Urothelium cell line (cell line): ENCODE data around the gene DLG3.
"Not testable (repeated sequence)": the region's sequence is repeated elsewhere in the genome, so short reads cannot be mapped to it uniquely, and the experiment has no call there.

ENCODE experiments used
- DNase-seq: peaks from one replicate; pipeline ENCODE4 v3.0.0; 2011; ENCODE audit warnings: low spot score, mixed read lengths
- FAIRE-seq: peaks from 2 replicates; lab custom pipeline; 2011; peaks lifted over from hg19 to GRCh38; lab: Jason Lieb, UNC

DLG3 gene

GRCh38 chrX:70509078-70509477 is 64.4 kb downstream of the DLG3 start:
- no peak for DNase-seq
- FAIRE-seq, result no peak

- FAIRE-seq, DNase-seq: not testable (repeated sequence)
These were observed 70.6 kb downstream of the DLG3 start for GRCh38 chrX:70515270-70515669.

- not testable (repeated sequence) for DNase-seq, FAIRE-seq
These were observed 71.1 kb downstream of the DLG3 start for GRCh38 chrX:70515692-70516091.

GRCh38 chrX:70525733-70526132 is 81.1 kb downstream of the DLG3 start:
- DNase-seq (no peak), FAIRE-seq (no peak)

GRCh38 chrX:70527053-70527452 is 82.4 kb downstream of the DLG3 start:
- FAIRE-seq, result no peak
- DNase-seq, result no peak

- DNase-seq, result no peak
- FAIRE-seq, result no peak
These were observed 83.1 kb downstream of the DLG3 start for GRCh38 chrX:70527610-70528345.

- no peak for FAIRE-seq
These were observed 90.6 kb downstream of the DLG3 start for GRCh38 chrX:70535198-70535597.

GRCh38 chrX:70549429-70549828 is 104.8 kb downstream of the DLG3 start:
- no peak for FAIRE-seq

More at GRCh38 chrX:70535198-70535597, 90.6 kb downstream of the DLG3 start:
- DNase-seq, result no peak

GRCh38 chrX:70552130-70552704 is 107.6 kb downstream of the DLG3 start:
- DNase-seq, result no peak
- FAIRE-seq, result no peak

More at GRCh38 chrX:70549429-70549828, 104.8 kb downstream of the DLG3 start:
- no peak for DNase-seq

GRCh38 chrX:70553516-70553915 is 108.9 kb downstream of the DLG3 start:
- FAIRE-seq, result no peak
- no peak for DNase-seq

- FAIRE-seq (no peak), DNase-seq (peak; percentile 3)
These were observed 109.4 kb downstream of the DLG3 start for GRCh38 chrX:70554081-70554480.

GRCh38 chrX:70554523-70554922 is 109.9 kb downstream of the DLG3 start:
- no peak for DNase-seq
- FAIRE-seq, result no peak

GRCh38 chrX:70554948-70555347 is 110.3 kb downstream of the DLG3 start:
- no peak for FAIRE-seq
- DNase-seq, result no peak
